Hematopoietic multipotent progenitor cell treated with erythropoietin and hydrocortisone succinate and interleukin-3 and kit ligand, for 6 days (in vitro differentiated cells): ENCODE measurements around the gene NUMA1.
A peak's percentile ranks its signal among the peaks of the same experiment; 100 is the strongest.

Source experiments
- DNase-seq: peaks from one replicate; pipeline ENCODE4 v3.0.0-alpha.2; 2015

NUMA1 gene

DNA sequence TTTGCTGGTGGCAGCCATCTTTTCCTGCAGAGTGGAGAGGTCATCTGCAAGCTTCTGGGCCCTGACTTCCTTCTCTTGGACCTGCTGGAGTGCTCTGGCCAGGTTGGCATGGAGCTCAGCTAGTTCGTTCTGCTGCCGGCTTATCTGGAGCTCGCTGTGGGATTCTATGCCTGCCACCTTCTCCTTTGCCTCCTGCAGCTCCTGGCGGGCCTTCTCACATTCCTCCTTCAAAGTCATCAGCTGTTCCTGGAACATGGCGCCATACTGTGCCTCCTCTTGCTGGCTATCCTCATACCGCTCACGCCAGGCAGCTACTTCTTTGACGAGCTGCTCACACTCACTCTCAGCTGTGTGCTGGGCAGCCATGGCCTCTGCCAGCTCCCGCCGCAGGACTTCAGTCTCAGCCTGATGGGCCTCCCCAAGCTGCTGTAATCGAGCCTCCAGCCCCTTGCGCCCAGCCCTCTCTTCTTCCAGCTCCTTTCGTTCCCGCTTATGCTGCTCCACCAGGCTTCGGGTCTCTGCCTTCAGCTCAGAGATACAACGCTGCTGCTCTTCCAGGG lies 65.5 kb downstream of the NUMA1 start:
- no peak for DNase-seq

DNA sequence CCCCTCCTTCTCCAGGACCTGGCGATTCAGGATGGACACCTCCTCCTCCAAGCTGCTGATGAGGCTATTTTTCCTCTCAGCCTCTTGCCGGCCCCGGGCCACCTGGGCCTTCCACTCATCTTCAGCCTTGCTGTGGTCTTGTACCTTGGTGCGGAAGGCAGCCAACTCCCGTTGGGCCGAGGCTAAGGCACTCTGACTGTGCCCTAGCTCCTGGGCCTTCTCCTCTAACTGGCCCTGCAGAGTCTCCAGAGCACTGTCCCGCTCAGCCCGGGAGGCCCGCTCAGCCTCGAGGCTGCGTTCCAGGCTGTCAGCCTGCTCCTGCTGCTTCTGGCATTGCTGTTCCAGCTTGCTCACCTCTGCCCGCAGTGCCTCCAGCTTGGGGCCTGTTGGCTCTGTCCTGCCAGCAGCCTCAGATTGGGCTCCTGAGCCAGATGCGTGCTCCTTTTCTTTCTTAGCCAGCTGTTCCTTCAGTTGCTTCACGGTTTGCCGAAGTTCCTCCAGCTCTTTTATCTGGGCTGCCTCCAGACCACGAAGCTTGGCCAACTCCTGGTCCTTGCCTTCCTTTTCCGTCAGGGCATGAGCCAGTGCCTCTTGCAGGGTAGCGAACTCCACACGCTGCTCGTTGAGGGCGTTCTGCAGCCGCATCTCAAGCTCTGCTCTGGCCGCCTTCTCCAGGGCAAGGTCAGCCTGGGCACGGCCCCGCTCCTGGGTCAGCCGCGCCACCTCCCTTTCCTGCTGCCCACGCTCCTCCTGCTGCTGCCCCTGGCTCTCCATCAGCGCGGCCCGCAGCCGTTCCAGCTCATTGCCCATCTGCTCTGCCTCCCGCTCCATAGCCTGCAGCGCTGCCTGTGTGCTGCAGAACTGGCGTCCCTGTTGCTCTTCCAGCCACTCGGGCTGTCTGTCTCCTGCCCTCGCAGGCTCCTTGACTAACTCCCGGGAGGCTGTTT lies 66.3 kb downstream of the NUMA1 start:
- DNase-seq = no peak

DNA sequence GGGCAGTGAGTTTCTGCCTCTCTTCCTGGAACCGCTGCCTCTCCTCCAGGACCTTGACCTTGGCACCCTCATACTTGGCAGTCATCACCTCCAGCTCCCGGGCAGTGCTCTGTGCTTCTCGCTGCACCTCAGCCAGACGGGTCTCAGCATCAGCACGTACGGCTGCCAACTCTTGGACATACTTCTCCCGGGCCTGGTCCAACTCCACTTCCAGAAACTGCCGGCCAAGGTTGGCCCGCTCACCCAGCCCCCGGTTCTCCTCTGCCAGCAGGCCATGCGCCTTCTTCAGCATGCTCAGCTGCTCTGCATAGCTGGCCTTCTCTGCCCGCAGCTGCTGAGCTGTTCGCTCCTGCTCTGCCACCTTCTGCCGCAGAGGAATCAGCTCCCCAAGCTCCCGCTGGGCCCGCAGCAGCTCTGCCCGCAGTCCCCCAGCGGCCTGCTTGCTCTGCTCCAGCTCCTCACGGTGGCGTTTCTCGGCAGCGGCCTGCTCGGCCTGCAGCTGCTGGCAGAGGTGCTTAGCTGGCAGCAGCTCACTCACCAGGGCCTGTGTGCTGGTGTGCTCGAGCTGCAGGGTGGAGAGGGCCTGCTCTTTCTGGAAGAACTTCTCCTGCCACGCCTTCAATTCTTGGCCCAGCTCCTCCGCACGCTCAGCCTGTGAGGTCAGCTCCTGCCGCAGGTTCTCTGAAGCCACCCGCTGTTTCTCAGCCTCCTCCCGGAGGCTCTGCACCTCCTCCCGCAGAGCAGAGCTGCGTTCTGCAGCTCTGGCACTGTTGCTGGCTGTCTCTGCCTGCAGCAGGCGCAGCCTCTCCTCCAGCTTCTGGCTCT lies 67.2 kb downstream of the NUMA1 start:
- no peak for DNase-seq

DNA sequence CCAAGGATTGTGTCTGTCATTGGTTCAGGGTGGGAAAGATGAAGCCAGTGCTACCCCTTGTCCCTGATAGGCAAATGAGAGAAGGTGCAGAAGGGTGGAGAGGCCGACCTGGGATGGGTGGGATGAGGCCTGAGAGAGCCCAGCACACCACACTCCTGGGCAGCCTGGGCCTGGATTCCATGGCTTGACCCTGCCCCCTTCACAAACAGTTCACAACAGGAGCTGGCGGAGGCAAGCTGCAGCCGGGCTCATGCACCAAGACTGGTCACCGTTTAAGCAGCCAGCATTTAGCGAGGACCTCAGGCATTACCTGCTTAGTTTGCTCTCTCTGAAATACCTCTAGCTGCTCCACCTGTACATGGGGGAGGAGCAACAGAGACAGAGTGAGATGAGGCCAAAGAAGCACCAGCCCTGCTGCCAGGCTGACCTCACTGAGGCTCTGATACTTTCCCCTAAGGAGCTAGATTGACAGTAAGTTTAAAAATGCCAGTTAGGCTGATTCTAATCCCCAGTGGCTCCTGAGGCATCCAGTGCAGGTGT lies 68.2 kb downstream of the NUMA1 start:
- DNase-seq = no peak

- no peak for DNase-seq
Measured at GRCh38 chr11:72010529-72011233, 69.7 kb downstream of the NUMA1 start.

DNA sequence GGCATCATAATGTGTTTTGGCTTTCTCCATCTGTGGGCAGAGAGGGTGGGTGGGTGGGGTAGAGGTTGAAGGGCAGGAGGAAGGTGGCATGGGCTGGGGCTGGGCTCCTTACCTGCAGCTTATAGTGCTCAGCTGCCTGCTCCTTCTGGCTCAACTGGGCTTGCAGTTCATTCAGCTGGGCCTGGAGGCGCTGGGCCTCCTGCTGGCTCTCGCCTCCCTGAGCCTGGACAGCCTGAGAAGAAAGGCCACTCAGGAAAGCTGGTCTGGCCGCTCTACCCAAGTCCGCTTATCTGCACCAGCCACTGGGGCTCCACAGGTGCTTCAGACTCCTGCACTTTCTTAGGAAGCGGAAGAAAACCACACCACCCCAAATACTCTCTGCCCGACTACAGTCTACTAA lies 71.2 kb downstream of the NUMA1 start:
- no peak for DNase-seq

GRCh38 chr11:72008728-72009127 lies 71.6 kb downstream of the NUMA1 start:
- no peak for DNase-seq

DNA sequence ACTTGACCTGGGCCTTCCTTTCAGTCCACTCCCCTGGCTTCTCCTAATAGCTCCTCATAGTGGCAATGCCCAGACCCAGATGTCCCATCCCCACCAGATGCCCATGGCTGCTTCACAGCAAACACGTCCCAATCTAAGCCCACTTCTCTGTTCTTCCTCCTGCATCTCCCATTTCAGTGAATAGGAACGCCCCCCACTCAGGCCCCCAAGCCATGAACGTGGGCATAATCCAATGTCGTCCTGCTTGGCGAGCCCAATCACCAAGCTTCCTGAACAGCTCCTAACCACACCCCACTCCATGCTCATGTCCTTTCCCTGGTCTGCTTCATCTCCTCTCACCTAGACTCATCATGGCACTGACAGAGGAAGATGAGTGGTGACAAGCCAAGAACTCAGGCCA lies 72.8 kb downstream of the NUMA1 start:
- DNase-seq = no peak

GRCh38 chr11:72007089-72007476 lies 73.3 kb downstream of the NUMA1 start:
- no peak for DNase-seq

GRCh38 chr11:72006309-72007088 lies 73.8 kb downstream of the NUMA1 start:
- DNase-seq = no peak

DNA sequence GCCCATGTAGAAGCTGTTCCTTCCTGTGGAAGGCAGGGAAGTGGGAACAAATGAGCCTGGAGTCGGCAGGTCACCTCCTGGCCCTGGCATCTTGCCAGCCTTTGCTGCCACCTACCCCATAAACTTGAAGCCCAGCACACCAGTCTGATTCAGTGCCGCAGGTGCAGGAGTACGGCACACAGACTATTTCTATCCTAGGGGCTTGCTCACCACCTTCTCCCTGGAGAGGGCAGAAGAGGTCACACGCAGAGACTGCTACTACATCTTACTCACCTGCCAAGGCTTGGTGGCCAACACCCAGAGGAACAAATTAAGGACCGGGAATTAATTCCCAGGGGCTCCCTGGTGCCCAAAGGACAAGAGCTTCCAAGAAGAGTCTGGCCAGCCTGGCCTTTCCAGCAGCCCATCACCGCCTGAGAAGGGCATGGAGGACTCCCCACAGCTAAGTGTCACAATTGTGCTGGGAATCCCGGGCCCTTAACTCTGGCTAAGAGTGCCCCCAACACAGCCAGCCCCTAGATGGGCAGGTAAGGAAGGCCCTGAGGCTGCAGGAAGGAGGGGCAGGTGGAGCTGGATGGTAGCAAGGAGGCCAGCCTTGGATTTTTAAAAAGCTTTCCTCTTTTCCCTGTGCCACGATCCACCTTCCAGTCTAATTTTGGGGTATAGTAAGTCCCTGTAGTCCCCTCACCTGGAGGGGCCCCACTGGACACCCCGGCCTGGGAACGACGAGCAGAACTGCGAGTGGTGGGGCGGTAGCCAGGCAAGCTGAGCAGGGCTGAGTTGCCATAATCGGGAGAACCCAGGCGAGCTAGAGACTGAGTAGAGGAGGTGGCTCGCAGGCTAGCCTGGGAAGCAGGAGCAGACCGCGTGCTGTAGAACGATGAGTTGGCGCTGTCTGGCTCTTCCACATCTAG lies 74.7 kb downstream of the NUMA1 start:
- no peak for DNase-seq

DNA sequence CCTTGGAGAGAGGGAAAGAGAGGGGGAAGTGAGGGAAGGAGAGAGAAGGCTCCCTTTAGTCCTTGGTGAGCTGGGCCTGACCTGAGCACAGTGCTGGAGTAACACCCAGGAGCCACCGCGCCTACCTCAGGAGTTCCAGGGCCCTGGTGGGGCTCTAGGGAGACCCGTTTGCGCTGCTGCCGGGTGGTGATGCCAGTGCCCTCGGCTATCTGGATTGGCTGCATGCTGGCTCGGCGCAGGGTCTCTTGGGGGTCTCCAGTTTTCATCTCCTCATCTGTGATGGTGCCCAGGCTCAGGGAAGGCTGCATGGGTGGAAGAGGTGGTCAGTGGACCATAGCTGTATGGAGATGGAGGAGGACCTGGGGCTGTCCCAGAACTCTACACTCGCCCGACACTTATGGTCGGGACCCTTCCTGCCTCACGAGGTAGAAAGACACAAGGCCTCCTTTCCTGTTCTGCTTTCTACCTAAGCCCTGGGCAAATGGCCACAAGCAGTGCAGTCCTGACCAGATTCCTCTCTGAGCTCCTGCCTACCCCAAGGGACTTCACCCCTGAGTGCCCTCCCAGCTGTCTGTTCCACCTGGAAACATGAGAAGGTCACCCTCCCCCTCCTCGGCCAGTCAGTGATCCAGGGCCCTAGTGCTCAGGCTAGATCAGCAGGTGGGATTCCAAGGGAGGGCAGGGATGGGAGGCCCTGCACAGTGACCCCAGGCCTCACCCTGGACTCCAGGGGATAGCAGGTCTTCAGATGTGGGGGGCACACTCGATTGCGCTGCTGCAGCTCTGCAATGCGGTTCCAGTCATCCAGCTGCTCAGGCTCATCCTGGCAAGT lies 75.6 kb downstream of the NUMA1 start:
- DNase-seq = no peak

DNA sequence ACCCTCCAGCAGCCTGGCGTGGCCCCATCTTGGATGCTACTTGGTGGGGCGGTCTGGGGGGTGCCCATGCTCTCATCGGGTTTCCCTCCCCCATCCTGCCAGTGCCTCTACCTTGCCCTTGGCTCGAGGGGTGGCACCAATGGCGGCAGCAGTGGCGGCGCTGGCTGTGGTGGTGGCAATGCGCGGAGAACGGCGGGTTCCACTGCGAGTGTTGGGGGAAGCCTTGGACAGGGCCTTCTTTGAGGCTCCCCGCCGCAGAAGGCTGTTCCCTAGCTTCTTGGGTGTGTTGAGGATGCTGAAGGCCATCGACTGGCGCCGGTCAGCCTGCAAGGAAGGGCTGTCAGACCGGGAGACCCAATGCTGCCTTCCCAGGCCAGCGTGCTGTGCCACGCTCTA lies 76.6 kb downstream of the NUMA1 start:
- DNase-seq = no peak

DNA sequence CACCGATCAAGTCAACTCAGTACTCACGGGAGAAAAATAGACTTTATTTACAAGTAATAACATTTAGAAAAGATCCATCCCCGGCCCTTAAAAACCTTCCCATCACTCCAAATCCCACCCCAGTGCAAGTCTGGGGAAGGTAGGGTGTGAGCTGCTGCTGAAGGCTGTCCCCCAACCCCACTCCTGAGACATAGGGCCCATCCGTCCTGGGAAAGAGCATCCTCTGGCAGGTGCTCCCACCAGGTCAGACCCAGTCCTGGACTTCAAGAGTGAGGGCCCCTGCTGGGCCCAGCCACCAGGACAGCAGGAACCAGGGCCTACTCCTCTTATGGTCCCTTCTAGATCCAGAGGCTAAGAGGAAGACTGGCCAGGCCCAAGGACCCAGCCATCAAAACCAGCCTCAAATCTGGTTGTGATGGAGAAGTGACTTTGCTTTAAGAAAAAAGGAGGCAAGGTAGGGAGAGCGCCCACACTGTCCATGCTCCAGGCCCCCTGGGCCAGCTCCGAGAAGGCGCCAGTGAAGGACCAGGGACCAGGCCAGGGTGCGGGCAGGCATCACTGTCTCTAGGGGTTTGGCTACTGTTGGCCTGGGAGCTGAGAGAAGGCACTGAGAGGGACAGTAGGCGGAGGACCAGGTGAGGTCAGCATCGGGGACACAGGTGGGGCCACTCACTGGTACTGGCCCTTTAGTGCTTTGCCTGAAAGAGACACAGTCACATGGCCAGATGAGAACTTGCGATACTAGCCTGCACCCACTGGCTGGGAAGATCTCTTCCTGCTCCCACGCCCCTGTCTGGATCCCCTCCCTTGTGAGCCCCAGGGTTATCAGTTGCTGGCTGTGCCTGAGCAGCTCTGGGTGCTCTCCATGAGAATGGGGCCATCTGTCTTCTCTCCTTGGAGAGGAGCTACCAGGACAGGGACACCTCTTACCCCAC lies 77.2 kb downstream of the NUMA1 start:
- peak; percentile 53 for DNase-seq

DNA sequence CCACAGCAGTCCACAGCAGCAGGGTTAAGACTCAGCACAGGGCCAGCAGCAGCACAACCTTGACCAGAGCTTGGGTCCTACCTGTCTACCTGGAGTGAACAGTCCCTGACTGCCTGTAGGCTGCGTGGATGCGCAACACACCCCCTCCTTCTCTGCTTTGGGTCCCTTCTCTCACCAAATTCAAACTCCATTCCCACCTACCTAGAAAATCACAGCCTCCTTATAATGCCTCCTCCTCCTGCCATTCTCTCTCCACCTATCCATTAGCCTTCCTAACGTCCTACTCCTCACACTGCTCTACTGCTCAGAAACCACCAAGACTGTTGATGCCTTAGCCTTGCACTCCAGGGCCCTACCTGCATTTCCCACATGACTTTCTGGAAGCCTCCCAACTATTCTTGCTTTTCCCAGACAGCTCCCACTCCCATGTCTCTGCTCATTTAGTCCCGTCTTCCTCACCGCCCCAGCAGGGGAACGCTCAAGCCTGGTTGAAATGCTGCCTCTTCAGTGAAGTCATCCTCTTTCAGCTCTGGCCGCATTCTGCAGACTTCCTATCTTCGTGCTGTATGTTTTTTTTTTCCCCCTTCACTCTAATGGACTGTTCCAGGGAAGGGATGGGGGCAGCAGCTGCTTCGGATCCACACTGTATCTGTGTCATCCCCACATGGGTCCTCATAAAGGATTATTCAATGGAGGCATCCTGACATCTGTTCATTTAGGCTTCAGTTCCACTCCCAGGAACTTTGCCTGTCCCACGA lies 78.3 kb downstream of the NUMA1 start:
- DNase-seq = no peak

GRCh38 chr11:72001285-72001684 lies 79.1 kb downstream of the NUMA1 start:
- no peak for DNase-seq

GRCh38 chr11:72000202-72000867 lies 80.0 kb downstream of the NUMA1 start:
- DNase-seq = no peak
